CD8-positive, alpha-beta memory T cell (primary cell): ENCODE data around the gene COPS9. TPM values are rescaled to one million over a fixed set of nuclear protein-coding genes. Genes with fewer than 3 reads are reported as not detected.
A peak's percentile ranks its signal among the peaks of the same experiment; 100 is the strongest.

Experiments used
- CTCF ChIA-PET: fragments of 350-600 bp; sonication (Branson Sonifier 250); formaldehyde crosslinking; loops from one replicate; lab custom pipeline; 2021; ENCODE audit warnings: antibody characterized with exemption; lab: Charles Lee
- POLR2A ChIA-PET: fragments of 350-600 bp; sonication (Branson Sonifier 250); formaldehyde crosslinking; loops from one replicate; lab custom pipeline; 2021; ENCODE audit warnings: antibody characterized with exemption; lab: Charles Lee
- DNase-seq, 5 donors: peaks; one replicate each; pipeline versions ENCODE4 v3.0.0 to v3.0.0-alpha.2; 2020 to 2022; ENCODE audit warnings: mixed read lengths in 1 of 5
- H3K27ac ChIP-seq: one replicate; pipeline ENCODE4 v1.7.0; 2013; ENCODE audit warnings: low read depth, mild to moderate bottlenecking, low read length, moderate library complexity
- H3K27me3 ChIP-seq: 2 replicates; pipeline ENCODE4 v1.7.0; 2013; ENCODE audit warnings: low read length, mild to moderate bottlenecking; ENCODE audit not compliant: insufficient read depth, poor library complexity, severe bottlenecking
- H3K36me3 ChIP-seq: 2 replicates; pipeline ENCODE4 v1.7.0; 2013; ENCODE audit warnings: mild to moderate bottlenecking, low read length, moderate library complexity; ENCODE audit not compliant: insufficient read depth
- H3K4me1 ChIP-seq: 2 replicates; pipeline ENCODE4 v1.7.0; 2013; ENCODE audit warnings: mild to moderate bottlenecking, low read length, moderate library complexity; ENCODE audit not compliant: insufficient read depth
- H3K4me3 ChIP-seq: 2 replicates; pipeline ENCODE4 v1.7.0; 2013; ENCODE audit warnings: mild to moderate bottlenecking, low read length
- H3K9me3 ChIP-seq: 2 replicates; pipeline ENCODE4 v1.7.0; 2013; ENCODE audit warnings: mild to moderate bottlenecking, low read length
- H3K27ac Mint-ChIP-seq, 8 donors: one replicate each; pipeline ENCODE4 v1.8.0; 2020 to 2021; ENCODE audit warnings: mixed read lengths in 8 of 8, mild to moderate bottlenecking in 6 of 8, inconsistent platforms in 3 of 8, moderate library complexity in 3 of 8
- H3K27me3 Mint-ChIP-seq, 2 donors: one replicate each; pipeline ENCODE4 v1.8.0; 2020 to 2021; ENCODE audit warnings: mixed read lengths in 2 of 2, mild to moderate bottlenecking in 1 of 2, moderate library complexity in 1 of 2
- H3K36me3 Mint-ChIP-seq, 3 donors: one replicate each; pipeline ENCODE4 v1.8.0; 2020 to 2021; ENCODE audit warnings: mixed read lengths in 3 of 3, inconsistent platforms in 1 of 3, mild to moderate bottlenecking in 1 of 3
- H3K4me1 Mint-ChIP-seq, 3 donors: one replicate each; pipeline ENCODE4 v1.8.0; 2020 to 2021; ENCODE audit warnings: mixed read lengths in 3 of 3, inconsistent platforms in 1 of 3, mild to moderate bottlenecking in 1 of 3
- H3K4me3 Mint-ChIP-seq, 7 donors: one replicate each; pipeline ENCODE4 v1.8.0; 2020 to 2021; ENCODE audit warnings: mixed read lengths in 7 of 7, mild to moderate bottlenecking in 6 of 7, moderate library complexity in 4 of 7, inconsistent platforms in 2 of 7
- H3K9me3 Mint-ChIP-seq, 5 donors: one replicate each; pipeline ENCODE4 v1.8.0; 2020 to 2022; ENCODE audit warnings: mixed read lengths in 5 of 5, mild to moderate bottlenecking in 3 of 5, moderate library complexity in 2 of 5, inconsistent platforms in 1 of 5
- polyA plus RNA-seq: library from polyadenylated mRNA; unstranded; fragments of 300-500 nt; fragmentation: Illumina TruSeq; gene quantifications from one replicate; pipeline ENCODE4 v1.2.3, GENCODE V29; 2021
- total RNA-seq, 2 experiments: library from RNA; stranded (reverse); gene quantifications; one replicate each; pipeline ENCODE4 v1.2.3, GENCODE V29; 2021

COPS9 gene
- total and polyA plus RNA-seq, 3 experiments from 2014 or later = 186 to 331 (median 189) TPM

GRCh38 chr2:240143801-240144648 is 7.9 kb upstream of the COPS9 start:
- DNase-seq = peak; percentile 69 to 82 (median 73)
- Mint-ChIP-seq H3K9me3 (no peaks in the 10 kb centered on the region), H3K4me3 (no peak overlapping the region), H3K27ac (no peak overlapping the region), H3K27me3 (peaks cover 0 to 7% of the 10 kb centered on the region in 2 donors), H3K36me3 (no peaks in the 10 kb centered on the region), H3K4me1 (no peaks in the 10 kb centered on the region)
- no peaks in the 10 kb centered on the region for H3K36me3 ChIP-seq
- no peaks in the 10 kb centered on the region for H3K27me3 ChIP-seq
- H3K4me1 ChIP-seq = peaks cover 5% of the 10 kb centered on the region
- H3K9me3 ChIP-seq = no peaks in the 10 kb centered on the region
- no peak overlapping the region for H3K4me3 ChIP-seq
- ChIA-PET CTCF (interaction anchor here (0.7 to 7.1 kb wide), 14 partner anchors 11 to 198 kb away, joined by 3 to 96 read pairs (median 3); partner anchors contain the start of gene NDUFA10), POLR2A (no interaction called here)
- H3K27ac ChIP-seq = no peak overlapping the region

GRCh38 chr2:240143276-240143675 is 7.2 kb upstream of the COPS9 start:
- H3K9me3 ChIP-seq = no peaks in the 10 kb centered on the region
- H3K27me3 ChIP-seq = no peaks in the 10 kb centered on the region
- H3K4me3 Mint-ChIP-seq = no peak overlapping the region
- peaks cover 5% of the 10 kb centered on the region for H3K4me1 ChIP-seq
- H3K27ac ChIP-seq = no peak overlapping the region
- DNase-seq = peak in 1 of 5 donors; percentile 28
- no peak overlapping the region for H3K4me3 ChIP-seq
- CTCF ChIA-PET = interaction anchor here (0.7 to 7.1 kb wide), 13 partner anchors 11 to 198 kb away, joined by 3 to 96 read pairs (median 3); partner anchors contain the start of gene NDUFA10
- no peaks in the 10 kb centered on the region for H3K36me3 ChIP-seq
- H3K4me1 Mint-ChIP-seq = no peaks in the 10 kb centered on the region
- H3K27me3 Mint-ChIP-seq = peaks cover 0 to 5% of the 10 kb centered on the region in 2 donors
- no peaks in the 10 kb centered on the region for H3K9me3 Mint-ChIP-seq
- no peaks in the 10 kb centered on the region for H3K36me3 Mint-ChIP-seq
- POLR2A ChIA-PET = no interaction called here
- no peak overlapping the region for H3K27ac Mint-ChIP-seq

GRCh38 chr2:240142859-240143258 is 6.8 kb upstream of the COPS9 start:
- CTCF ChIA-PET = interaction anchor here (0.7 to 7.1 kb wide), 11 partner anchors 10 to 197 kb away, joined by 3 to 96 read pairs (median 3); no protein-coding TSS in a partner anchor

GRCh38 chr2:240142256-240142775 is 6.2 kb upstream of the COPS9 start:
- Histone ChIP-seq H3K36me3 (no peaks in the 10 kb centered on the region), H3K27me3 (no peaks in the 10 kb centered on the region), H3K4me3 (no peak overlapping the region), H3K27ac (no peak overlapping the region), H3K9me3 (no peaks in the 10 kb centered on the region), H3K4me1 (peaks cover 8% of the 10 kb centered on the region)
- H3K27me3 Mint-ChIP-seq = peaks cover 0 to 3% of the 10 kb centered on the region in 2 donors
- peak overlapping the region in 1 of 7 donors; percentile 32 for H3K4me3 Mint-ChIP-seq
- no peaks in the 10 kb centered on the region for H3K9me3 Mint-ChIP-seq
- H3K36me3 Mint-ChIP-seq = no peaks in the 10 kb centered on the region
- no peak overlapping the region for H3K27ac Mint-ChIP-seq
- CTCF ChIA-PET = interaction anchor here (0.9 to 7.1 kb wide), 3 partner anchors 62 to 82 kb away, joined by 3 to 96 read pairs (median 3); no protein-coding TSS in a partner anchor
- POLR2A ChIA-PET = no interaction called here
- H3K4me1 Mint-ChIP-seq = peaks cover 0 to 5% (median under 1%) of the 10 kb centered on the region in 3 donors
- peak in 1 of 5 donors; percentile 30 for DNase-seq

More at GRCh38 chr2:240142859-240143258, 6.8 kb upstream of the COPS9 start:
- Histone ChIP-seq H3K36me3 (no peaks in the 10 kb centered on the region), H3K4me1 (peaks cover 5% of the 10 kb centered on the region), H3K9me3 (no peaks in the 10 kb centered on the region), H3K27me3 (no peaks in the 10 kb centered on the region), H3K27ac (no peak overlapping the region), H3K4me3 (no peak overlapping the region)
- POLR2A ChIA-PET = no interaction called here
- no peaks in the 10 kb centered on the region for H3K9me3 Mint-ChIP-seq
- H3K27me3 Mint-ChIP-seq = peaks cover 0 to 5% of the 10 kb centered on the region in 2 donors
- no peaks in the 10 kb centered on the region for H3K36me3 Mint-ChIP-seq
- DNase-seq = peak in 1 of 5 donors; percentile 34
- H3K27ac Mint-ChIP-seq = no peak overlapping the region
- no peak overlapping the region for H3K4me3 Mint-ChIP-seq
- H3K4me1 Mint-ChIP-seq = peaks cover 0 to 3% (median 0%) of the 10 kb centered on the region in 3 donors

- Mint-ChIP-seq H3K9me3 (no peaks in the 10 kb centered on the region), H3K4me3 (peak overlapping the region in 1 of 7 donors; percentile 32), H3K4me1 (peaks cover 5 to 10% (median 6%) of the 10 kb centered on the region in 3 donors), H3K36me3 (no peaks in the 10 kb centered on the region), H3K27me3 (peaks cover 0 to 2% of the 10 kb centered on the region in 2 donors), H3K27ac (no peak overlapping the region)
- H3K36me3 ChIP-seq = no peaks in the 10 kb centered on the region
- no peaks in the 10 kb centered on the region for H3K27me3 ChIP-seq
- no peak overlapping the region for H3K27ac ChIP-seq
- no peak overlapping the region for H3K4me3 ChIP-seq
- ChIA-PET POLR2A (no interaction called here), CTCF (interaction anchor here (1.0 to 7.1 kb wide), 2 partner anchors 79 to 82 kb away, joined by 3 to 96 read pairs; no protein-coding TSS in a partner anchor)
- H3K4me1 ChIP-seq = peaks cover 13% of the 10 kb centered on the region
- no peaks in the 10 kb centered on the region for H3K9me3 ChIP-seq
- peak in 1 of 5 donors; percentile 43 for DNase-seq
Measured at GRCh38 chr2:240141736-240142135, 5.6 kb upstream of the COPS9 start.

- peaks cover 0 to 2% of the 10 kb centered on the region in 2 donors for H3K27me3 Mint-ChIP-seq
- H3K9me3 ChIP-seq = no peaks in the 10 kb centered on the region
- no peaks in the 10 kb centered on the region for H3K27me3 ChIP-seq
- ChIA-PET POLR2A (no interaction called here), CTCF (interaction anchor here (7.1 kb wide), 1 partner anchor 81 kb away, joined by 96 read pairs; no protein-coding TSS in a partner anchor)
- peaks cover 0 to 3% (median 0%) of the 10 kb centered on the region in 3 donors for H3K36me3 Mint-ChIP-seq
- no peaks in the 10 kb centered on the region for H3K9me3 Mint-ChIP-seq
- peaks cover 13% of the 10 kb centered on the region for H3K4me1 ChIP-seq
- no peak overlapping the region for H3K27ac Mint-ChIP-seq
- H3K4me1 Mint-ChIP-seq = peaks cover 6 to 16% (median 8%) of the 10 kb centered on the region in 3 donors
- no peaks in the 10 kb centered on the region for H3K36me3 ChIP-seq
- no peak overlapping the region for H3K27ac ChIP-seq
- peak overlapping the region in 2 of 7 donors; percentile 23 to 34 for H3K4me3 Mint-ChIP-seq
- peak in 1 of 5 donors; percentile 28 for DNase-seq
- no peak overlapping the region for H3K4me3 ChIP-seq
Measured at GRCh38 chr2:240140920-240141319, 4.8 kb upstream of the COPS9 start.

DNA sequence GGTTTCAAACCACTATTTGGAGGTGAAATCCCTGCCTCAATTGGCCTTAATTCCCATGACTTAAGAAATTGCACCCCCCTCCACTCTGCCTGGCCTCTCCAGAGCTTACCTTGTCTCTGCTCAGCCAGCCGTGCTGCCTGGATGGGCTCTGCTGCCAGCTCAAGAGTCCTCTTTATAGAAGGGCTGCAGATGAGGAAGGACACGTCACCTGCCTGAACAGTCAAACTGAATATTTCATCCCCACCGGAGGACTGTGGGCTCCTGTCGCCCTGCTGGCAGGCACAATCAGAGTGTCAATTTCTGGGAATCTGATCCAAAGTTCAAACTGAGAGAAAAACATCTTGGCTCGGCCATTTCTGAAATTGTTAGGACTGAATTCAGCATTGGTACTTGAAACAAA is 4.4 kb upstream of the COPS9 start, which contains the start of gene OTOS:
Gene OTOS, minus strand, starts transcription at position 148 of the 400 bp plus-strand sequence. CDS start 332 bp downstream, outside the sequence.
- POLR2A ChIA-PET = no interaction called here

More for the DNA sequence above, 4.4 kb upstream of the COPS9 start, which contains the start of gene OTOS:
- no peak within 1 kb of the TSS for H3K27ac ChIP-seq
- peaks cover 15% of the 10 kb centered on the region for H3K4me1 ChIP-seq
- Mint-ChIP-seq H3K27me3 (peaks cover 0 to 2% of the 10 kb centered on the region in 2 donors), H3K4me3 (peak within 1 kb of the TSS in 2 of 7 donors; percentile 23 to 34), H3K27ac (peak within 1 kb of the TSS in 1 of 8 donors; percentile 60), H3K9me3 (no peaks in the 10 kb centered on the region), H3K4me1 (peaks cover 9 to 19% (median 10%) of the 10 kb centered on the region in 3 donors), H3K36me3 (peaks cover 0 to 5% (median 0%) of the 10 kb centered on the region in 3 donors)
- no peak within 1 kb of the TSS for H3K4me3 ChIP-seq
- H3K27me3 ChIP-seq = no peaks in the 10 kb centered on the region
- CTCF ChIA-PET = interaction anchor here (7.1 kb wide), 1 partner anchor 81 kb away, joined by 96 read pairs; no protein-coding TSS in a partner anchor
- no peaks in the 10 kb centered on the region for H3K36me3 ChIP-seq
- H3K9me3 ChIP-seq = no peaks in the 10 kb centered on the region
- DNase-seq = no peak
